ENCODE results near the gene OR4M2.
"Not testable (repeated sequence)": the region's sequence is repeated elsewhere in the genome, so short reads cannot be mapped to it uniquely, and the experiment has no call there.

Gene OR4M2, protein sequence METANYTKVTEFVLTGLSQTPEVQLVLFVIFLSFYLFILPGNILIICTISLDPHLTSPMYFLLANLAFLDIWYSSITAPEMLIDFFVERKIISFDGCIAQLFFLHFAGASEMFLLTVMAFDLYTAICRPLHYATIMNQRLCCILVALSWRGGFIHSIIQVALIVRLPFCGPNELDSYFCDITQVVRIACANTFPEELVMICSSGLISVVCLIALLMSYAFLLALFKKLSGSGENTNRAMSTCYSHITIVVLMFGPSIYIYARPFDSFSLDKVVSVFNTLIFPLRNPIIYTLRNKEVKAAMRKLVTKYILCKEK

DNA sequence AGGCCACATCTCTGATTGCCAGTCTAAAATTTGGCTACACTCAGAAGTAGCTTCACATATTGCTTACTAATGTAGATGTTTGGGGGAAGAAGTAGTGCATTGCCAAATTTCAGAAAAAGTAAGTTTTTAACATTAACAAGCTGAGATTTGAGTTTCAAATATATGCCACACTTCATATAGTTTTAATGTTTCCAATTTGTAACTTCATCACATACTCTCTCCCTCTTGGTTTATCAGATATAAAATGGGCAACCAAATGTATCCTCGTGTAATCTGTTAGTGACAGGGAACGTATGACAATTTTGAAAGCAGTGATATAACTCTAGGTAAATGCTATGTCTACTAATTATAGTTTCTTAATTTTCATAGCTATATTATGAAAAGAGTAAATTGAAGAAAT lies at the start of gene OR4M2:
Gene OR4M2 (plus strand): TSS at position 301 of the 400 bp plus-strand sequence. CDS start 98 bp downstream, at position 399.
- not testable (repeated sequence) for DNase-seq (ENCODE audit: low read depth)

- DNase-seq (ENCODE audit: low read depth) = not testable (repeated sequence)
These were observed 11.1 kb upstream of the OR4M2 start for GRCh38 chr15:22069267-22069666.

GRCh38 chr15:22081386-22081785 lies 1.1 kb downstream of the OR4M2 start:
- DNase-seq (ENCODE audit: low read depth) = not testable (repeated sequence)

DNA sequence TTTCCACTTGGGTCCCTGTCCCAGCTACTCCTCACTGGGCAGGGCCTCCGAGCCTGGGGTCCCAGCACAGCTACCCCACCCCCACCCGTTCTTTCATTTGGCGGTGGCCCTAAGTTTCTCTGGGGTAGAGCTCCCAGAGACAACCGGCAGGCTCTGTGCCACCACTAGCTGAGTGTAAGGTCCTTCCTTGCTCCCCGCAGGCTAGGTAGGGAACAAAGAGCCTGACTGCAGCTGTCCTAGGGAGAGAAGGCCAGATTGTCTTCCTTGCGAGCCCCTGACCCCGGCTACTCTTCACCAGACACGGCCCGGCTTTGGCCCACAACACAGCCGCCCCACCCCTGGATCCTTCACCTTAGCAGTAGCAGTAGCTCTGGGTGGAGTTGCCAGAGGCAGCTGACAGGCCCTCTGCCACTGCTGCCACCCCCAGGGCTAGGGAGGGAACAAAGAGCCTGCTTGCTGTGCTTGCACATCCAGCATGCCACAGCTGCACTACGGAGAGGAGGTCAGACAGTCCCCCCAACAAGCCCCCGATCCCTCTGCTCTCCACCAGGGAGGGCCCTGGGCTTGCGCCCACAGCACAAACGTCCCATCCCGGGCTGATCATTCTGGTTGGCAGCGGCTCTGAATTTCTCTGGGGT lies 18.4 kb downstream of the OR4M2 start:
- not testable (repeated sequence) for DNase-seq (ENCODE audit: low read depth)

DNA sequence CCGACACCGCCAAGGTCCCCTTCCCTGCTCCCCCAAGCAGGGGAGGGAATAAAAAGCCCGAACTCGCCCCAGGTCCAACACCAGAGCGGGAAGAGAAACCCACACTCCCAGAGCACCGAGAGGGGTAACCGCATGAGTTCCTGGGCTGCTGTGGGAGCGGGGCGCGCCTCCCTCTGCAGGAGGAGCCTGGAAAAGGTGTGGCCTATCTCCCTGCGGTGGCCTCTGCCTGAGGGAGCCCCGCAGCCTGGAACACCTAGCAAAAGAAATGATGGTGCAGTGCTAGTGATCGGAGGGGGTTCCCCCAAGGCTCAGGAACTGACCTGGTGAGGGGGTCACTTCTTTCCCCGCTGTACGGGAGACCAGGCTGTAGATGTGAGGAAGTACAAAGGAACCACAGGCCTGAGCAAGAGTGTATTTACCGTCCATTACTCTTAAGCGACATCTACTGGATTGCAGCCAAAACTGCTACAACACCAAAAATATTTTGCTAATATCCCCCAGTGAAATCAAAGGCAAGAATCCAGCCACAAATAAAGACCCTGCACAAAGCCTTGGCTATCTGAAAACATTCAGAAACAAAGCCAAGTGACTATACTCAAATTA lies 19.1 kb downstream of the OR4M2 start:
- DNase-seq (ENCODE audit: low read depth) = not testable (repeated sequence)

GRCh38 chr15:22122033-22122432 lies 41.7 kb downstream of the OR4M2 start:
- not testable (repeated sequence) for DNase-seq (ENCODE audit: low read depth)

Measured in stimulated activated CD8-positive, alpha-beta memory T cell treated with anti-CD3 and anti-CD28 coated beads, Interleukin-15, amount 100 ng/mL, for 24 hours (primary cell).